GM23338 (cell line): ENCODE results near the gene FMO3. TPM values are rescaled to one million over a fixed set of nuclear protein-coding genes. Genes with fewer than 3 reads are reported as not detected.

ENCODE experiments used
- ATAC-seq: fragments of 200-7000 bp; cut with Tn5 transposase; 3 replicates; pipeline ENCODE4 v1.9.1; 2020
- DNase-seq: peaks from one replicate; pipeline ENCODE4 v3.0.0-alpha.2; 2015; ENCODE audit warnings: low spot score
- H2AFZ ChIP-seq: fragments of 200-600 bp; sonication (generic); 2 replicates; pipeline ENCODE4 v1.8.0; 2016; ENCODE audit warnings: antibody characterized with exemption, mild to moderate bottlenecking, moderate library complexity
- H3F3A ChIP-seq: fragments of 200-600 bp; sonication (generic); replicated peaks from 2 replicates; pipeline ENCODE4 v1.8.0; 2017; ENCODE audit warnings: antibody characterized with exemption, mixed run types, low read depth
- H3K27ac ChIP-seq: fragments of 200-600 bp; sonication (generic); 2 replicates; pipeline ENCODE4 v1.6.1; 2016; ENCODE audit warnings: low read depth
- H3K27me3 ChIP-seq: fragments of 200-600 bp; sonication (generic); 2 replicates; pipeline ENCODE4 v1.8.0; 2016; ENCODE audit warnings: mild to moderate bottlenecking, mixed run types, moderate library complexity; ENCODE audit not compliant: insufficient read depth
- H3K36me3 ChIP-seq: fragments of 200-600 bp; sonication (generic); 2 replicates; pipeline ENCODE4 v1.8.0; 2016; ENCODE audit warnings: mild to moderate bottlenecking; ENCODE audit not compliant: insufficient read depth
- H3K4me1 ChIP-seq: fragments of 200-600 bp; sonication (generic); 2 replicates; pipeline ENCODE4 v1.8.0; 2016; ENCODE audit warnings: mild to moderate bottlenecking, moderate library complexity; ENCODE audit not compliant: insufficient read depth
- H3K4me2 ChIP-seq: fragments of 200-600 bp; sonication (generic); 2 replicates; pipeline ENCODE4 v1.7.1; 2017; ENCODE audit warnings: mixed run types
- H3K4me3 ChIP-seq: fragments of 200-600 bp; sonication (generic); 2 replicates; pipeline ENCODE4 v1.6.1; 2016; ENCODE audit warnings: mixed run types
- H3K79me2 ChIP-seq: fragments of 200-600 bp; sonication (generic); replicated peaks from 2 replicates; pipeline ENCODE4 v1.8.0; 2017; ENCODE audit warnings: mild to moderate bottlenecking; ENCODE audit not compliant: insufficient read depth
- H3K9me2 ChIP-seq: fragments of 200-600 bp; sonication (generic); 2 replicates; pipeline ENCODE4 v1.8.0; 2017; ENCODE audit not compliant: insufficient read depth
- H4K20me1 ChIP-seq: fragments of 200-600 bp; sonication (generic); replicated peaks from 2 replicates; pipeline ENCODE4 v1.8.0; 2017; ENCODE audit warnings: mild to moderate bottlenecking; ENCODE audit not compliant: insufficient read depth
- H3K27ac Mint-ChIP-seq: 2 replicates; pipeline ENCODE4 v1.8.0; 2020; ENCODE audit warnings: inconsistent platforms, mild to moderate bottlenecking, moderate library complexity, mixed read lengths
- H3K27me3 Mint-ChIP-seq: 3 replicates; pipeline ENCODE4 v1.8.0; 2022; ENCODE audit warnings: low read depth, mild to moderate bottlenecking, moderate library complexity, mixed read lengths, inconsistent platforms; ENCODE audit not compliant: insufficient read depth, poor library complexity
- H3K36me3 Mint-ChIP-seq: 3 replicates; pipeline ENCODE4 v1.8.0; 2021; ENCODE audit warnings: low read depth, mild to moderate bottlenecking, inconsistent platforms, moderate library complexity, mixed read lengths
- H3K4me1 Mint-ChIP-seq: 3 replicates; pipeline ENCODE4 v1.8.0; 2020; ENCODE audit warnings: mild to moderate bottlenecking, inconsistent platforms, mixed read lengths
- H3K4me3 Mint-ChIP-seq: 3 replicates; pipeline ENCODE4 v1.8.0; 2021; ENCODE audit warnings: moderate library complexity, mild to moderate bottlenecking, inconsistent platforms, mixed read lengths
- H3K9me3 Mint-ChIP-seq: 3 replicates; pipeline ENCODE4 v1.8.0; 2020; ENCODE audit warnings: moderate library complexity, mild to moderate bottlenecking, inconsistent platforms, mixed read lengths
- CTCF ChIP-seq, 2 experiments: fragments of 200-600 bp in 1 of 2; sonication (generic) in 1 of 2; conservative IDR thresholded peaks; 2 replicates each; pipeline versions ENCODE4 v1.5.1 to v1.6.1; 2016 to 2017; ENCODE audit warnings: antibody characterized with exemption in 2 of 2, low read depth in 2 of 2, mild to moderate bottlenecking in 2 of 2, moderate library complexity in 1 of 2
- ZNF462 ChIP-seq: fragments of 250-450 bp; sonication (Bioruptor Pico); IDR thresholded peaks from 2 replicates; pipeline ENCODE4 v1.5.0; 2020; ENCODE audit warnings: mild to moderate bottlenecking, moderate library complexity
- polyA plus RNA-seq: library from polyadenylated mRNA; unstranded; fragments of >200 nt; fragmentation: Nextera tagmentation; extraction: Ambion mirVana; gene quantifications from 2 replicates; pipeline ENCODE4 v1.2.1, GENCODE V29; 2016
- total RNA-seq: library from RNA; depleted of rRNA; stranded (reverse); fragments of >200 nt; shearing (Covaris generic); gene quantifications from 2 replicates; pipeline ENCODE4 v1.2.3, GENCODE V29; 2014

Gene FMO3
- total and polyA plus RNA-seq, 2 experiments from 2014 or later, result 0.26 TPM; not detected in 1

DNA sequence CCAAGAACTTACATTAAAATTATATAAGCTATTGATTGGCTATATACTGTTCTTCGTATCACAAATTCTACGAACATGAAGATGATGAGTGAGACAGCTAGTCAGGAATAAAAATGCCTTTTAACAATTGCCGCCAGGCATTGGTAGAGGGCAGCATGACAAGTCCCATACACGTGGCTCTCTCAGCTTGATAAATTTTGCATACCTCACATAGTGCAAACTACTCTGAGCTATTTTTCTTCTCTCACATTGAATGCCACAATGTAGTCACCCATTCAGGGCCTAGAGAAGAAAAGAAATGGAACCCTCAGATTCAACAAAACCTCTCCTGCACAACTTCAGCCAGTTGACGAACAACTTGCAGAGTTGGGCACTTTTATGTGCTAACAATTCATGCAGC is 67.4 kb downstream of the FMO3 start (continued):
- TF ChIP-seq CTCF (conservative IDR thresholded peaks at IDR 0.05; ENCODE audit: low read depth in 2 of 2), result no peak

DNA sequence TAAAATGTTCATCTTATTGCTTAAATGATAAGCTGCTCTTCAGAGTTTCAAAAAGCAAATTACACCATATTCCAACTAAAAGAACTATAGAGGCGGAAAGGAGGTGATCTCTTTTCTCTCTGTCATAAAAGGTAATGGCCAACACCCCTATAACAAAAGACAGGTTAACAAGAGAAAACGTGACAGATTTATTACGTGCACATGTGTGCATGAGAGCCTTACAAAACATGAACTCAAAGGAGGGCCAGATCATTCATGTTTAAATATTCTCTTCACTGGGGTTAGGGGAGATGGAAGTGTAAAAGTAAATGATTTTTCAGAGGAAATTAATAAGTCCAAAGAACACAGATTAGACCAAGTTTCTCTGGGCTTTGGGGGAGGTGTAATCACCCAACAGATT is 67.8 kb downstream of the FMO3 start:
- H3K9me3 Mint-ChIP-seq, result no peaks in the 10 kb centered on the region
- H3K4me2 ChIP-seq, result no peak overlapping the region
- ATAC-seq, result no peak
- no peaks in the 10 kb centered on the region for H3K36me3 Mint-ChIP-seq
- no peak overlapping the region for H3K4me3 ChIP-seq
- no peaks in the 10 kb centered on the region for H3F3A ChIP-seq
- DNase-seq, result no peak
- no peaks in the 10 kb centered on the region for H4K20me1 ChIP-seq
- H3K79me2 ChIP-seq, result no peaks in the 10 kb centered on the region
- H3K27me3 ChIP-seq, result no peaks in the 10 kb centered on the region
- TF ChIP-seq ZNF462 (CRISPR knock-in tag) (no peak), CTCF (conservative IDR thresholded peaks at IDR 0.05; ENCODE audit: low read depth in 2 of 2) (no peak)
- H3K27ac Mint-ChIP-seq, result no peak overlapping the region
- H3K27ac ChIP-seq, result no peak overlapping the region
- H3K36me3 ChIP-seq, result no peaks in the 10 kb centered on the region
- H3K4me1 Mint-ChIP-seq, result peaks cover 11% of the 10 kb centered on the region
- no peak overlapping the region for H3K4me3 Mint-ChIP-seq
- no peaks in the 10 kb centered on the region for H3K27me3 Mint-ChIP-seq
- H2AFZ ChIP-seq, result no peak overlapping the region
- no peaks in the 10 kb centered on the region for H3K9me2 ChIP-seq
- H3K4me1 ChIP-seq, result peaks cover 13% of the 10 kb centered on the region; the same call in 1 of the 2 replicates
